HG03457 (cell line): ENCODE measurements around the gene SAP30BP.
"Not testable (repeated sequence)": the region's sequence is repeated elsewhere in the genome, so short reads cannot be mapped to it uniquely, and the experiment has no call there.

Source experiments
- ATAC-seq: cut with Tn5 transposase; IDR thresholded peaks from one replicate; pipeline ENCODE4 v1.9.1; 2021; ENCODE audit warnings: moderate number of reproducible peaks; ENCODE audit not compliant: unreplicated experiment

The SAP30BP gene

GRCh38 chr17:75633486-75634375, 33.4 kb upstream of the SAP30BP start:
- ATAC-seq, result no peak

GRCh38 chr17:75634376-75634740, 32.8 kb upstream of the SAP30BP start:
- ATAC-seq, result no peak

- ATAC-seq, result no peak
These were observed 32.2 kb upstream of the SAP30BP start for GRCh38 chr17:75634754-75635609.

GRCh38 chr17:75635610-75636202, 31.4 kb upstream of the SAP30BP start:
- no peak for ATAC-seq

GRCh38 chr17:75636381-75637142, 30.6 kb upstream of the SAP30BP start:
- no peak for ATAC-seq

GRCh38 chr17:75637143-75637538, 30.0 kb upstream of the SAP30BP start:
- ATAC-seq, result no peak

GRCh38 chr17:75637551-75637950, 29.6 kb upstream of the SAP30BP start:
- no peak for ATAC-seq

GRCh38 chr17:75638039-75638438, 29.1 kb upstream of the SAP30BP start:
- ATAC-seq, result not testable (repeated sequence)

- no peak for ATAC-seq
These were observed 28.2 kb upstream of the SAP30BP start for GRCh38 chr17:75638893-75639292.

- ATAC-seq, result no peak
These were observed 27.8 kb upstream of the SAP30BP start for GRCh38 chr17:75639327-75639726.

GRCh38 chr17:75639771-75640555, 27.2 kb upstream of the SAP30BP start:
- no peak for ATAC-seq

GRCh38 chr17:75640556-75641119, 26.5 kb upstream of the SAP30BP start:
- no peak for ATAC-seq

- no peak for ATAC-seq
These were observed 25.8 kb upstream of the SAP30BP start for GRCh38 chr17:75641343-75641742.

GRCh38 chr17:75642182-75642783, 24.9 kb upstream of the SAP30BP start:
- no peak for ATAC-seq

- no peak for ATAC-seq
These were observed 24.1 kb upstream of the SAP30BP start for GRCh38 chr17:75642784-75643642.

GRCh38 chr17:75643643-75644017, 23.5 kb upstream of the SAP30BP start:
- no peak for ATAC-seq

- ATAC-seq, result no peak
These were observed 21.6 kb upstream of the SAP30BP start for GRCh38 chr17:75645501-75645888.

- ATAC-seq, result peak; percentile 44
These were observed 21.1 kb upstream of the SAP30BP start for GRCh38 chr17:75645889-75646637.
